OCI-LY1 (cell line): ENCODE results near the gene FBXW7.
A peak's percentile ranks its signal among the peaks of the same experiment; 100 is the strongest.

Experiments
- H2AFZ ChIP-seq: fragments of 200-600 bp; sonication (generic), shearing (Covaris generic); 2 replicates; pipeline ENCODE4 v1.6.0; 2014; ENCODE audit warnings: antibody characterized with exemption, mild to moderate bottlenecking, low read length
- H3F3A ChIP-seq: fragments of 200-600 bp; sonication (generic), shearing (Covaris generic); 2 replicates; pipeline ENCODE4 v1.6.0; 2014; ENCODE audit warnings: mild to moderate bottlenecking, antibody characterized with exemption, low read length, moderate library complexity; ENCODE audit not compliant: insufficient read depth
- H3K27ac ChIP-seq: fragments of 200-600 bp; sonication (generic); 2 replicates; pipeline ENCODE4 v1.5.1; 2014; ENCODE audit warnings: low read length, mixed run types, mild to moderate bottlenecking, low read depth; ENCODE audit not compliant: poor library complexity, severe bottlenecking
- H3K27me3 ChIP-seq: fragments of 200-600 bp; sonication (generic); 2 replicates; pipeline ENCODE4 v1.6.0; 2014; ENCODE audit warnings: antibody characterized with exemption, mild to moderate bottlenecking, low read length, moderate library complexity; ENCODE audit not compliant: insufficient read depth
- H3K36me3 ChIP-seq: fragments of 200-600 bp; sonication (generic); 2 replicates; pipeline ENCODE4 v1.6.1; 2014; ENCODE audit warnings: mild to moderate bottlenecking, antibody characterized with exemption, low read length, moderate library complexity, mixed read lengths; ENCODE audit not compliant: insufficient read depth
- H3K4me1 ChIP-seq: fragments of 200-600 bp; sonication (generic); 2 replicates; pipeline ENCODE4 v1.5.1; 2014; ENCODE audit warnings: mild to moderate bottlenecking, low read length, moderate library complexity; ENCODE audit not compliant: insufficient read depth, severe bottlenecking
- H3K4me2 ChIP-seq: fragments of 200-600 bp; sonication (generic), shearing (Covaris generic); 2 replicates; pipeline ENCODE4 v1.6.1; 2014; ENCODE audit warnings: low read length
- H3K4me3 ChIP-seq: fragments of 200-600 bp; sonication (generic); 2 replicates; pipeline ENCODE4 v1.5.1; 2014; ENCODE audit warnings: low read length, low read depth, mild to moderate bottlenecking, mixed read lengths; ENCODE audit not compliant: poor library complexity, severe bottlenecking
- H3K79me2 ChIP-seq: fragments of 200-600 bp; shearing (Covaris generic); 2 replicates; pipeline ENCODE4 v1.6.1; 2016; ENCODE audit warnings: mixed run types, low read length, mixed read lengths; ENCODE audit not compliant: insufficient read depth
- H3K9ac ChIP-seq: fragments of 200-600 bp; sonication (generic), shearing (Covaris generic); 2 replicates; pipeline ENCODE4 v1.6.1; 2014; ENCODE audit warnings: mild to moderate bottlenecking, low read length, mixed read lengths
- H3K9me2 ChIP-seq: fragments of 200-600 bp; sonication (generic), shearing (Covaris generic); 2 replicates; pipeline ENCODE4 v1.6.1; 2014; ENCODE audit warnings: low read depth, mild to moderate bottlenecking, low read length, mixed read lengths
- H3K9me3 ChIP-seq: fragments of 200-600 bp; shearing (Covaris generic); 2 replicates; pipeline ENCODE4 v1.6.1; 2014; ENCODE audit warnings: low read length, mixed read lengths
- H4K20me1 ChIP-seq: fragments of 200-600 bp; sonication (generic), shearing (Covaris generic); 2 replicates; pipeline ENCODE4 v1.6.0; 2016; ENCODE audit warnings: mild to moderate bottlenecking, low read length; ENCODE audit not compliant: insufficient read depth
- CTCF ChIP-seq: fragments of 200-600 bp; sonication (generic), shearing (Covaris generic); IDR thresholded peaks from 2 replicates; pipeline ENCODE4 v1.5.1; 2017; ENCODE audit warnings: mild to moderate bottlenecking, antibody characterized with exemption, low read length, moderate library complexity, mixed read lengths
- EZH2 ChIP-seq: fragments of 200-600 bp; sonication (generic), shearing (Covaris generic); IDR thresholded peaks from 2 replicates; pipeline ENCODE4 v1.8.0; 2017; ENCODE audit warnings: borderline replicate concordance, mixed run types, mild to moderate bottlenecking, antibody characterized with exemption, low read length, moderate library complexity, mixed read lengths

Gene FBXW7

GRCh38 chr4:152579916-152580315 is 44.0 kb upstream of the FBXW7 start:
- Histone ChIP-seq H3K9ac (no peak overlapping the region), H3F3A (peaks cover 3% of the 10 kb centered on the region; the same call in 1 of the 2 replicates)

GRCh38 chr4:152579107-152579764 is 43.3 kb upstream of the FBXW7 start:
- Histone ChIP-seq H3K27ac (no peak overlapping the region), H2AFZ (no peak overlapping the region), H4K20me1 (no peaks in the 10 kb centered on the region), H3K79me2 (no peaks in the 10 kb centered on the region), H3K36me3 (no peaks in the 10 kb centered on the region), H3K27me3 (no peaks in the 10 kb centered on the region), H3K9me2 (no peaks in the 10 kb centered on the region), H3F3A (peaks cover 3% of the 10 kb centered on the region; the same call in 1 of the 2 replicates), H3K4me1 (peaks cover 19% of the 10 kb centered on the region), H3K9me3 (no peaks in the 10 kb centered on the region), H3K9ac (no peak overlapping the region), H3K4me3 (no peak overlapping the region), H3K4me2 (no peak overlapping the region)
- TF ChIP-seq EZH2 = no peak
- no peak for TF ChIP-seq CTCF

More at GRCh38 chr4:152579916-152580315, 44.0 kb upstream of the FBXW7 start:
- Histone ChIP-seq H3K36me3 (no peaks in the 10 kb centered on the region), H3K9me2 (no peaks in the 10 kb centered on the region), H3K4me3 (no peak overlapping the region), H2AFZ (no peak overlapping the region), H3K9me3 (no peaks in the 10 kb centered on the region), H3K4me2 (no peak overlapping the region), H3K27me3 (no peaks in the 10 kb centered on the region), H4K20me1 (no peaks in the 10 kb centered on the region), H3K79me2 (no peaks in the 10 kb centered on the region), H3K27ac (no peak overlapping the region), H3K4me1 (peaks cover 24% of the 10 kb centered on the region)
- TF ChIP-seq EZH2 = no peak

GRCh38 chr4:152578670-152579069 is 42.8 kb upstream of the FBXW7 start:
- Histone ChIP-seq H3K4me3 (no peak overlapping the region), H3K9me3 (no peaks in the 10 kb centered on the region), H3K27ac (no peak overlapping the region), H2AFZ (no peak overlapping the region), H3K36me3 (no peaks in the 10 kb centered on the region), H4K20me1 (no peaks in the 10 kb centered on the region), H3F3A (peaks cover 3% of the 10 kb centered on the region; the same call in 1 of the 2 replicates), H3K9me2 (no peaks in the 10 kb centered on the region), H3K4me2 (peak overlapping the region; percentile 20; the same call in 1 of the 2 replicates), H3K4me1 (peaks cover 19% of the 10 kb centered on the region), H3K27me3 (no peaks in the 10 kb centered on the region), H3K9ac (no peak overlapping the region), H3K79me2 (no peaks in the 10 kb centered on the region)
- TF ChIP-seq EZH2 (no peak), CTCF (no peak)
